GM19239 (cell line): ENCODE data around the gene C8B.

Experiments used
- DNase-seq: peaks from one replicate; pipeline ENCODE4 v3.0.0; 2011; ENCODE audit warnings: low spot score; ENCODE audit not compliant: insufficient read length
- FAIRE-seq: peaks from 2 replicates; lab custom pipeline; 2011; peaks lifted over from hg19 to GRCh38; lab: Jason Lieb, UNC

The C8B gene

DNA sequence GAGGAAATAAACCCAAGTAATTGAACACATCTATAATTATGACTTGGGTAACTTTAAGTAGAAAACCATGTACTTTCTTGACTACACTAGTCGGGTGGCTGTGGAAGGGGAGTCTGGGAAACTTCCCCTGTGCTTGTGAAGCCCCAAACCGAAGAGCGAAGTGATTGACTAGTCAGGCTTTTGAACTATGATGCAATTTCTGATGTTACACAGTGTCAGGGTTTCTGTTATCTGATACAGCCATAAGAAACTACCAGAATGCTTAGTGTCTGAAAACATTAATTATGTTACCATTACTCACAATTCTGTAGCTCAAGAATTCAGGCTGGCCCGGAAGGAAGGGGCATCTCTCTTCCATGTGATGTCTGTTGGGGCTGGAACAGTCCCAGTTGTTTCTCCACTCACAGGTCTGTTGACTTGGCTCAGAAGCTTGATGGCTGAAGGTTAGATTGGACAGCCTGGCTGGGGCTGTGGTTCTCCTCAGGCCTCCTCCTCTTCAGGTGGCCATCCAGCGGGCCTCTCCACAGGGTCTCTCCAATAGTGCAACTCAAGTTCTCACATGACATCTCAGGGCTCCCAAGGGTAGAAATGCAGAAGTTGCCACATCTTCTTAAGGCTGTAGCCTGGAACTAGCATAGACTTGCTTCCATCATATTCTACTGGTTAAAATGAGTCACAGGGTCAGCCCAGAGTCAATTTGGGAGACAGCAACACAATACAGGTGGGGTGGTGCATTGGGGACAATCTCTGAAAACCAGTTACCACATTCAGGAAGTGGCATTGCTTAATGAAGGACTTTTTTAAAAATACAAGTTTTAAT, 8.3 kb upstream of the C8B start:
- DNase-seq (no peak), FAIRE-seq (no peak)

DNA sequence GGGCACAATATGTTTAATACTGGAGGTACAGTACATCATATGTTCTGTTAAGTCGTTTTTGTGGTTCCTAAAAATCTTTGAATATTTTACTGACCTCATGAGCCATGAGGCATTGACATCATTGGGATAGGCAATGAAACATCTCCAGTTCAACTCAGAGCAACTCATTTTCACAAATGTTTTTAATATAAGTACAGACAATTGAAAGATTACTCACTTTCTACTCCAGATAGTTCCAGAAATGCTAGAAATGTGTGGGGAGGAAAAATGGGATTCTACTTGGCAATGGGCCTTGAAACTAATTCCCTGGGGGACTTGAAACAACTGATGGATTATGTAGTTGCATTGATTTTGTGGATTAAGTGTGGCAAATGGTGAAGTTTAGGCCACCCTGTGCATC, 7.2 kb upstream of the C8B start:
- DNase-seq, result no peak
- no peak for FAIRE-seq

DNA sequence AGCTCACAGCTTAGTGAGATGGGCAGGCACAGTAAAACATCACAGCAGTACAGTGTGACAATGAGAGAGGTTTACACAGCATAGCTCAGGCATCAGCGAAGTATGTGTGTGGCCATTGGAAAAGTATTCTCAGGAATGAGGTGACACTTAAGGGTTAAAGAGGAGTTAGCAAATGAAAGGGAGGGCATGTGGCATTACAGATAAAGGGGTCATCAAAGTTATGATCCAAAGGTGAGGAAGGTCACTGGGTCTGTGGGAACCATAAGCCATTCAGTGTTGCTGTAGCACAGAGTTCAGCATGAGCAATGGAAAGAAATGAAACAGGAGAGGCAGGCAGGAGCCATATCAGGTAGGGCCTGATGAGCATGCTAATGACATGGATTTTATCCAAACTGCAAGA, 4.5 kb upstream of the C8B start:
- no peak for DNase-seq
- no peak for FAIRE-seq

DNA sequence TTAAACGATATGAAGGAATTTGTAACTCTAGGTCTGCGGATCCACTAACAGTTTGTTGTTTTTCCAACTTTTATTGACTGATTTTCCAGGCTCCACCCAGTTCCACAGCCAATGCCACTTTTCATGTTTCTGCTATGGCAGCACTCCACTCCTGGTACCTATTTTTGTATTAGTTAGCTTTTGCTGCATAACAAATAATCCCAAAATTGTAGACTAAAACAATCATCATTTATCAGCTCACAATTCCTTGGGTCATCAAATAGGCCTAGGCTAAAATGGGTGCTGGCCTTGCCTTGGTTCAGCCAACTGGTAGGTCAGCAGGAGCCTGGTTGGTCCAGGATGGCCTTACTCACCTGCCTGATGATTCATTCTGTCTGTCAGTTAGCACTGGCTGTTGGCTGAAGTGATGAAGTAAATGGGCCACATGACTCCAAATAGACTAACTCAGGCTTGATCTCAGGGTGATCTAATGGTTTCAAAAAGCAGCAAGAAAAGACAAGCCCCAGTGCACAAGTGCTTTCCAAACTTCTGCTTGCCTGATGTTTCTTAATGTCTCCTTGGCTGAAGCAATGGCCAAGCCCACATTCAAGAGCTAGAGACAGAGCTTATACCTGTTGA, 3.2 kb upstream of the C8B start:
- FAIRE-seq (no peak), DNase-seq (no peak)

DNA sequence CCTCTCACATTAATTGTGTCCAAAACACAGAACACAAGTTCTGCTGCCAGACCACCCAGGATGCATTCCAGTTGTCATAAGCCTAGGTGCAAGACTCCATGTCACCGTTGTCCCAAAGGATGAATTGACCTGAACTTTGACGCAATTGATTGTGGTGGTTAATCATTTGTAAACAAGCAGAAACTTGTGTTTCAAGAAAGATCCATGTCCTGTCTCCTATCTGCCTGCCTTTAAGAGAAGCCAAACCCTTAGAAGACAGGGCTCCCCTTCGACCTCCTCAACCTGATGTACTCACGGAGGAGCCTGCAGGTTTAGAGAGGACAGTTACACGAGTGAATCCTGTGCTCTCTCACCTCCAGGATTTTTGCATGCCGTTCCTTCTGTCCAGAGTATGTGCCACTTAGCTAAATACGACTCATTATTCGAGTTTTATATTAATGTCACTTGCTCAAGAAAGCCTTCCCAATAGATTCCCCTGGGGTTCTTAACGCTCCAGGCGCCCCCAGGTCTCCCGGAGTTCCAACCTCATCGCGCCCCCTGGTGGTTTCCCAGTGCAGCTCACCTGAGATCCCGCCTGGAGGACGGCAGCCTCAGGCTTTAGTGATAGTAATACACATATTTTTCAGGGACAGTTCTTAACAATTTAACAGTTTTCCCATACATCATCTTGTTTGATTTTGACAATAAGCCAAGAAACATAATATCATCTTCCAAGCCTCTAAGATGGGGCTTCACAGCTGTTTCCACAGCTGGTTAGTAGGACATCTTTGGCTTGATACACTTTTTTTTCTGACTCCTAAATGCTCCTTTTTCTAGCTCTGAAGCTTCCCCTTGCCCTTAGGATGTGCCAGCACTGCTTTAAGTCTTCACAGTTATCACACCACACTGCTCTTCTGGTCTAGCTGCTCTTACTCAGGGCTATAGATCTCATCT, 2.4 kb upstream of the C8B start:
- FAIRE-seq, result no peak
- DNase-seq, result no peak

DNA sequence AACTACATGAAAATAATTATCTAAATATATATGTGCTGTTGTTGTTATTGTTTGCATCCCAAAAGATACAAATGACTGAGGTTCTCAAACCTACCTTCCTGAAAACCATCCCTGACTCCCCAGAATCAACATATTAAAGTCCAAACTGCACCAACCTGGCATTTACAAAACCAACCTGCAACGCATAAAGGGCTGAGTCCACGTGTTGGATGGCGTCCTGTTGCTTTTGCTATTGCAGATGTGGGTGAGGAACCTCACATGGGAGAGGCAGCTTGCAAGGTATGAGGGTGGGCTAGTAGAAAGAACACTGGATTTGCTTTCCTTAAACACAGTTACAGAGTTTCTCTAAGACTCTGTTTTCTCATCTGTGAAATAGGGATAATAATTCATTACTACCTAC, 1.5 kb upstream of the C8B start:
- FAIRE-seq (no peak), DNase-seq (no peak)

DNA sequence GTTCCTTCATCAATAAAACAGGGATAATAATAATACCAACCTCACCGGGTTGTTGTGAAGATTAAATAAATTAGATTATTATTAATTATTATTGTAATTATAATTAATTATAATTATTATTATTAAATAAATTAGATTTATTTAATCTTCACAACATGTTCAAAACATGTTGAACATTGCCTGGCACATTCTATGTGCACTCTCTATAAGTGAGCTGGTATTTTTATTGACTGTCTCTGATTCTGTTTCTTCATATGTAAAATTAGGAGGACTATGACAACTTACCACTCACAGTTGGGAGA, 834 bp upstream of the C8B start:
- no peak for FAIRE-seq

DNA sequence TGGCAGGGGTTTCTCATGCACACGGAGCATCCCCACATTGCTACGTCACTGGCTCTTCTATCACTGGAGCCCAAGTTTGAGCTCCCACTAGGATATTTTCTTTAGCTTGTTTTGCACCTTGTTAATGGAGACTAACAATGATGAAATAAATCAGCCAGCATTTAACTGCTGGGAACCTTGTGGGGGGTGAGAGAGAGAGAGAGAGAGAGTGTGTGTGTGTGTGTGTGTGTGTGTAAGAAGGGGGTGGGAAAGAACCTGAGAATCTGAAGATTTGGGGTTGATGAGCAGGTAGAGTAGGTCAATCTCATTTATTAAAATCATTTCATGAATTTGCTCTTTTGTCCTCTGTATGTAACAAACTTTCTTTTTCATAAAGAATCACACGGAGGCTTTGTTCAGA, 624 bp downstream of the C8B start:
- DNase-seq, result no peak
- FAIRE-seq, result no peak

More for the DNA sequence above, 834 bp upstream of the C8B start:
- DNase-seq, result no peak

DNA sequence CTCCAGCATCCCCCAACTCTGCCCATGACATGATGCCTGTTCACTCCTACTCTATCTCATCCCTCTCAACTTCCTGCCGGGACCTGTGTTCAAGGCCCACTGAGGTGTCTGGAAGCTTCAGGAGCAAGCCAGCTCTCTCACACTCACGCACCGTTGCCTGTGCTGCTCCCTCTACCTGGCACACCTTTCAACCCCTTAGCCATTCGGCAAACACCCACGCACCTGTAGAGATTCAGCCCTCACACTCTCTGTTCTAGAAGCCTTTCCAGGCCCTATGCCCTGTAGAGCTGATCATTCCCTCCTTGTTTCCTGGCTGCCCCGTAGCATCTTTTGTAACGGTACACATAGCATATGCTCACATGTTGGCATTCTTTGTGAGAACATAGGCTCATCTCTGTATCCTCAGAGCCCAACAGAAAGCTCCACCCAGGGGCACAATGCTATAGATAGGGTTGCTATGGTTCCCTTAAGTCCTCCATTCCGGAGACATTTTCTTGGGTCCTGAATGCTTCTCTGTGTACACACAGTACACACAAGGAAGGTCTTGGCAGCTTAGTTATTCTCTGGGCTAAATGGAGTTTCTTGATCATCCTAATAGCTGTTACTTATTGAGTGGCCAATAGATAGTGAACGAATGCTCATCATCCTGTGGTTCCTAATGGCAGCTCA, 1.3 kb downstream of the C8B start:
- DNase-seq, result no peak
- FAIRE-seq, result no peak

DNA sequence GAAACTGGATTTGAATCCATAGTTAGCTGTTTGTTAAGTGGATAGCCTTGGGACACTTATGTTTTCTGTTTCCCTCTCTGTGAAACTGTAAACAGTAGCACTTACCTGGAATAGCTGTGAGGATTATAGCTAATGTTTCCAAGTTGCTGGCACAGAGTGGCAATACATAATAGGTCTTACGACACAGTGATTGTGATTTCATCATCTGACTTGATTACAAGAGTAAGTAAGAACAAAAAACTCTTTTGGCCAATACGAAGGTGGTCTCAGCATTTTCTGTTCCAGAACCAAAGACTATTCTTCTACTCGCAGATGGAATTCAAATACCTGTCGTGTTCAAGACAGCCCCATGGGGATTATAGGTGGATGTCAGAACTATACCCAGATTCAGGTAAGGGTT, 2.1 kb downstream of the C8B start:
- no peak for FAIRE-seq
- DNase-seq, result no peak

DNA sequence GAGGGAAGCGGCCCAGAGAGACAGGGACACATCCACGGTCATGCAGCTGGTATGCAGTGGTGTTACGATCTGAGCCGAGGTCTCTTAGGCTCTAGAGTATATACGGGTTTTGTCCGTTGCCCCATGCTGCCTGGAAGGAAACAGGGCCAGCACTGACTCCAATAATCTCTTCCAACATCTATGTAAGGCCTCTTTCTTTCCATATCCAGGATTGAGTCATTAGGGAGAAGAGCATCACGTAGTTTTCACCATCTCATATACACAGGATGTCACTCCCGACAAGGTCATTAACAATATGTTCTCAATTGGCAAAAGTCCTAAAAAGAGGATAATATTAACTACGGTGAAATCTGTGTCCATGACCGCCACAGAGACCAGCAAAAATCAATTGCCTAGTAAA, 4.4 kb downstream of the C8B start:
- no peak for FAIRE-seq
- no peak for DNase-seq

DNA sequence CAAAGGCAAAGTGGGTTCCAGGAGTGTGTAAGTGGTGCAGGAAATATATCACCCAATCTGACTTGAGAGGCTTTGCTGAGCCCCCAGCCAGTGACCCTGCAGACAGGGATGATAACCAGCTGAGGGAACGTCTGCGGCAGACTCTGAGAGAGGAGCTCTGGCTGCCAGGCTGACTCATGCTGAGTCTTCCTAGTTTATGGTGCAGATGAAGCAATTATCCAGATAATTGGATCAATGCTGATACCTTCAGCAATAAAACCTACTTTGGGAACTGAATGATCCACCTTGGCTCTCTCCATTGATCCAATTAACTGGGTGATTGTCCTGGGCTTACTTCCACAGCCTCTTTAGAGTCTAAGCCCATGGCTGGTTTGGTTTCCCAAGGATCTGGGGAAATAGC, 7.3 kb downstream of the C8B start:
- FAIRE-seq (no peak), DNase-seq (no peak)

DNA sequence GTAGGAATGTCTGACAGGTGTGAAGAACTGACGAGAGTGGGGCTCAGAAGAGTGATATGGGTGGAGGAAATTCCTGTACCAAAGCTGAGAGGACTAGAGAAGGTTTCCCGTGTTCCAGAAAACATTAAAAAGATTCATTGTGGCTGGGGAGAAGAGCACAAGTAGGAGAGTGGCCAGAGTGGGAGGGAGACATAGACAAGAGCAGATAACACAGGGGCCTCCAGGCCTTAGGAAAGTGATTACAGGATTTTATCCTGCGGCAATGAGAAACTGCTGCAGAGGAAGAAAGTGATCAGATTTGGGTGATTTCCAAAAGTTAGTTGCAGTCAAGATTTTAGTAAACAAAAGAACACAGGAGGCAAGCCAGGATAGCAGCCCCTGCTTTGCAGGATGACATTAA, 7.9 kb downstream of the C8B start:
- FAIRE-seq, result no peak
- no peak for DNase-seq

DNA sequence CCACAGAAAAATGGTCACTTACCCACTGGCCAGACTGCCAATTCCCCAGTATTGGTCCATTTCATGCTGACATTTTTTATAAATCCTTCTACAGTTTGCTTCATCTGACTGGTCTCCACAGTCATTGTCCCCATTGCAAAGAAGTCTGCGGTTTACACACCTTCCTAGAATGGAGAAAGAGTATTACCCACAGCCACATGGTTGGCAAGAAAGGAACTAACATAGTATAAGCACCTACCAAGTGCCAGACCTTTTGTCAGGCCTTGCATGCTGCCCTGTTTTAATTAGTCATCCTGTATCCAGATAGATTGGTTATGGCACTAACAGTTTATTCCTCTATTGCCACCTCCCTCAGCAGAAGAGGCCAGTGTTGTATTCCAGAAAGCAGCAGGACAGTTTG, 11.2 kb downstream of the C8B start:
- no peak for FAIRE-seq
- no peak for DNase-seq

DNA sequence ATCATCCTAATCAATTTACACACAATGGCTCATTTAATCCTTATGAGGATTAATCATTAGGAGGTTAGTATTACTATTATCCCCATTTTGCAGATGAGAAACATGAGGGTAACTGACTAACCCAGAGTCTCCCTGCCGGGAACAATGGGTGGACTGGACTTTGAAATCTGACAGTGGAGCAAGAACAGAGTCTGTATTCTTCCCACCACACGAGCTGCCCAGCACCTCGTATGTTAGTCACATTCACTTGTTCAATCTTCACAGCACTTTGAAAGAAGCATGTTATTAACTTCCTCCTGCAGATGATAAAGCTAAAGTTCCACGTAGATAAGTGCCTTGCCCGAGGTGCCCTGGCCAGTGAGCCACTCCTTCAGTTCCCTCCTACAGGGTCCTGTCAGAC, 12.4 kb downstream of the C8B start:
- FAIRE-seq (no peak), DNase-seq (no peak)

DNA sequence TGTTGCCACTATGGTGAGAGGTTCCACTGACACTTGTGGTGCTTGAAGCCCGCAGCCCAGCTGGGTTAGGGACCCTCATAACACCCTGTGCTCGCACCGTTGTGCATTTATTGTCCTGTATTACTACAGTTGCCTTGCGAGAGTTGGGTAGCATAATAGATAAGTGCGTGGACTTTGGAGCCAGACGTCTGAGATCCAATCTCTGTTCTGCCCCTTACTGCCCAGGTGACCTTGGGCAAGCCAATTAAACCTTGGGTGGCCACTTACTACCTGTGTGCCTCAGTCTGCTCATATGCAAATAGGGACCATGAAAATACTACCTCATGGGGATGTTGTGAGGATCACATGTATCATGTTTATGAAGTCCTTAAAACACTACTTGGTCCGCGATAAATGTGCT, 13.3 kb downstream of the C8B start:
- FAIRE-seq, result no peak
- no peak for DNase-seq

DNA sequence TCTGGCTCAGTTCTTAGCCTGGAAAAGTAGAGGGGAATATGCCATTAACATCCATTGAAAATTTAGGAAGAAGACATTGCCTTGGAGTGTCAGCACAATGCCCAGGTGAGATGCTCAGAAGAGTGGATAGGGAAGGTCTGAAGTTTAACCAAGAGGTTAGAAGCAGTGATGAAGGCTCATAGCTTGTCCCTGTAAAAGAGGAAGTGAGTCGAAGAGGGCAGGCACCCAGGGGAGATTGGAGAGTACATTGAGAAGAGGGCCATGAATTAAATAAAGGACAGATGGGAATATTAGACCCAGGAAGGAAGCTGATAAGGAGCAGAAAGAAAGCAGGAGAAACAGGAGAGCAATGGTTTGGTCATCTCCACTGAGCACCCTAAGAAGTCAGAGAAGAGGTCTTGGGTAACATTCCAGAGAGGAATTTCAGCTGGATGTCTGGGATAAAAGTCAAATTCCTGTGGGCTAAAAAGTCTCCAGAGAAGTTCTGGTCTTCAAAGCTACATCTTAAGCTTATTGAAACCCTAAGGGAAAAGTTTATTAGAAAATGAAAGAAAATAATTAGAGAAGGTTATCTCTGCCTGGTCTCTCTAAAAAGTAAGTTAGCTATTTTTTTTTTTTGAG, 17.3 kb downstream of the C8B start:
- DNase-seq, result no peak
- no peak for FAIRE-seq

DNA sequence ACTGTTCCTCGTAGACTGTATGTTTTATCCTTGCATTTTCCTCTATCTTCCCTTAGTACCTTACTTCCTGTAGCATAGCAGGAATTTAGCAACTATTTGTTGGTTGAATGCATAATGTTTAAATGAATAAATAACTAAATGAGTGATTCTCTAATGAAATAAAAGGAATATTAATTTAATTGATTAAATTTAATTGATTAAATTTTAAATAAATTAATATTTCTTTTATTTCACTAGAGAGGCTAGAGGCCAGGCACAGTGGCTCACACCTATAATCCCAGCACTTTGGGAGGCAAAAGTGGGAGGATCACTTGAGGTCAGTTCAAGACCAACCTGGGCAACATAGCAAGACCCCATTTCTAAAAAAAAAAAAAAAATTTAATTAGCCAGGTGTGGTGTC, 25.8 kb downstream of the C8B start:
- FAIRE-seq (no peak), DNase-seq (no peak)

DNA sequence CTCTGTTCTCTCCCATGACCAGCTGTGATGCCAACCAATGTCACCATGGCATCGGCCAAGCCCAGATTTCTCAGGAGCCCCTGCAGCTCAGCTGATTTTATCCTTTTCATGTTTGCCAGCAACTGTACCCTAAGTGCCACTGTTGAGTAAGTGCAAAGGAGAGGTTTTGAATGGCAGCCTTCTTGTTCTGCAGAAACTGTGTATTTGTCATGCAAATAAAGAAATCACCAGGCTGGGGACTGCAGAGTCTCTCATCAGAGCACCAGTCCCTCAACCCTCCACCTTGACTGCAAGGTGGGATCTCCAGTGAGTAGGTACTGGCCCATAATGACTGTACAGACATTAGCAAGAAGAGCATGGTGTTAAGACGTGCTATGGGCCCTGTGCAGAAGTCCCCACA, 26.6 kb downstream of the C8B start:
- no peak for FAIRE-seq
- no peak for DNase-seq

DNA sequence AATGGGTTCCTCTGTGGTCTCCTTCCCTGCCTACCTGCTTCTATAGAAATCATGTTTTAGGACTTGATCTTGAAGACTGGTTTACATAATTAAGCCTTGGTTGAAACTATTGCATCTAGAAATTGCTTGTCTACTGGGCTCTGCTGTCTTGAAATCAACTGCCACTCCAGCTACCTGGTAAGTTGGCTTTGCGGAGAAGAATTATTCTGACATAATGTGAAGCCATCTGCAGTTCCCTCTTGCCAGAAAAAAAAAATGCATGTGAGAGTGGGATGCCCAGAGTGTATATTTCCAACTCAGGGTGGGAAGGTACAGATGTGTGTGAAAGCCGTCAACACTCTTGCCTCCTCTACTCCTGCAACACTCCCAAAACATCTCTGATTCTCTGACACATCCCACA, 27.2 kb downstream of the C8B start:
- no peak for FAIRE-seq
- DNase-seq, result no peak
